Thyroid gland (tissue), 4 donors: Measurements from ENCODE around the gene CCDC85C.

Experiments used
- CTCF ChIP-seq, 6 experiments: fragments of 200-600 bp in 3 of 6; fragments of 450-650 bp in 3 of 6; sonication (generic) in 3 of 6; IDR thresholded peaks; one replicate each; pipeline ENCODE4 v1.5.1; 2016 to 2019; ENCODE audit warnings: antibody characterized with exemption in 6 of 6, mild to moderate bottlenecking in 2 of 6, inconsistent platforms in 1 of 6, moderate library complexity in 1 of 6
- POLR2A ChIP-seq, 2 donors: fragments of 450-650 bp; IDR thresholded peaks; one replicate each; pipeline ENCODE4 v1.6.1; 2017; ENCODE audit warnings: antibody characterized with exemption in 2 of 2, mild to moderate bottlenecking in 2 of 2, moderate library complexity in 1 of 2

GRCh38 chr14:99581938-99582337, 22.1 kb downstream of the CCDC85C start:
- TF ChIP-seq CTCF (IDR thresholded peaks at IDR 0.05) (no peak), POLR2A (IDR thresholded peaks at IDR 0.05) (no peak)
